A673 (cell line): ENCODE results near the gene UBALD2. TPM values are rescaled to one million over a fixed set of nuclear protein-coding genes. Genes with fewer than 3 reads are reported as not detected.

Experiments used
- BruUV-seq: library from RNA; stranded (reverse); fragments of 400-500 nt; replicated peaks from 2 replicates; lab custom pipeline; 2021; lab: Mats Ljungman, UMichigan
- CTCF ChIA-PET: fragments of 300-600 bp; sonication (Branson Sonifier 250); formaldehyde crosslinking; loops from one replicate; lab custom pipeline; 2022; ENCODE audit warnings: antibody characterized with exemption; lab: Charles Lee
- POLR2A ChIA-PET: fragments of 300-600 bp; sonication (Branson Sonifier 250); formaldehyde crosslinking; loops from one replicate; lab custom pipeline; 2022; ENCODE audit warnings: antibody characterized with exemption; ENCODE audit not compliant: low non-redundant PET; lab: Charles Lee
- DNase-seq: peaks from one replicate; pipeline ENCODE4 v3.0.0-alpha.2; 2015; ENCODE audit warnings: low spot score
- H3K27ac ChIP-seq: fragments of 200-600 bp; sonication (generic); 2 replicates; pipeline ENCODE4 v1.5.1; 2016; ENCODE audit warnings: mixed run types, low read depth, mild to moderate bottlenecking, mixed read lengths, antibody characterized with exemption, low read length; ENCODE audit not compliant: poor library complexity, severe bottlenecking
- H3K27me3 ChIP-seq: fragments of 200-600 bp; sonication (generic); replicated peaks from 2 replicates; pipeline ENCODE4 v1.6.1; 2017; ENCODE audit warnings: mixed run types, low read depth, mild to moderate bottlenecking, mixed read lengths, antibody characterized with exemption, low read length; ENCODE audit not compliant: insufficient read depth, poor library complexity
- H3K36me3 ChIP-seq: fragments of 200-600 bp; sonication (generic); 2 replicates; pipeline ENCODE4 v1.6.1; 2016; ENCODE audit warnings: mixed run types, mild to moderate bottlenecking, mixed read lengths, antibody characterized with exemption, low read length; ENCODE audit not compliant: insufficient read depth, poor library complexity, severe bottlenecking
- H3K4me1 ChIP-seq: fragments of 200-600 bp; sonication (generic); 2 replicates; pipeline ENCODE4 v1.6.1; 2017; ENCODE audit warnings: mixed run types, mild to moderate bottlenecking, mixed read lengths, antibody characterized with exemption, low read length; ENCODE audit not compliant: insufficient read depth, poor library complexity, severe bottlenecking
- H3K4me3 ChIP-seq: fragments of 200-600 bp; sonication (generic); 2 replicates; pipeline ENCODE4 v1.5.1; 2016; ENCODE audit warnings: low read depth, mixed run types, mild to moderate bottlenecking, mixed read lengths, low read length; ENCODE audit not compliant: poor library complexity, severe bottlenecking
- H3K9me3 ChIP-seq: fragments of 200-600 bp; sonication (generic); 2 replicates; pipeline ENCODE4 v1.6.1; 2016; ENCODE audit warnings: mixed run types, low read depth, mild to moderate bottlenecking, mixed read lengths, antibody characterized with exemption, low read length; ENCODE audit not compliant: poor library complexity, severe bottlenecking
- CTCF ChIP-seq: fragments of 300-800, 200-600 bp; sonication (generic); conservative IDR thresholded peaks from 2 replicates; pipeline ENCODE4 v1.5.1; 2017; ENCODE audit warnings: low read depth, mild to moderate bottlenecking, antibody characterized with exemption, low read length, moderate library complexity, mixed read lengths
- EZH2 ChIP-seq: fragments of 200-600 bp; sonication (generic); IDR thresholded peaks from 2 replicates; pipeline ENCODE4 v1.6.1; 2017; ENCODE audit warnings: borderline replicate concordance, low read depth, mild to moderate bottlenecking, mixed read lengths, antibody characterized with exemption, low read length; ENCODE audit not compliant: poor library complexity, severe bottlenecking
- intact Hi-C: fragments of 100-400 bp; cut with micrococcal nuclease; formaldehyde crosslinking; loops from one replicate; pipeline ENCODE4 v1.10.0; 2022; ENCODE audit not compliant: unreplicated experiment
- total RNA-seq: library from RNA; stranded (reverse); gene quantifications from 2 replicates; pipeline ENCODE4 v1.2.3, GENCODE V29; 2021

The UBALD2 gene
- total RNA-seq, 1 experiment from 2014 or later: 46.5 TPM

- TF ChIP-seq EZH2 (no peak), CTCF (no peak)
- Histone ChIP-seq H3K36me3 (no peaks in the 10 kb centered on the region), H3K27ac (no peak overlapping the region), H3K27me3 (no peaks in the 10 kb centered on the region), H3K4me3 (no peak overlapping the region), H3K4me1 (peaks cover 5% of the 10 kb centered on the region), H3K9me3 (no peaks in the 10 kb centered on the region)
- intact Hi-C loops: no loop called here
- CTCF ChIA-PET: no interaction called here
- POLR2A ChIA-PET: no interaction called here
- DNase-seq: no peak
- BruUV-seq: no TSS peak
These were observed 4.9 kb upstream of the UBALD2 start for GRCh38 chr17:76260220-76260619.

- Histone ChIP-seq H3K36me3 (no peaks in the 10 kb centered on the region), H3K4me1 (peaks cover 5% of the 10 kb centered on the region), H3K27ac (no peak overlapping the region), H3K4me3 (no peak overlapping the region), H3K27me3 (no peaks in the 10 kb centered on the region), H3K9me3 (no peaks in the 10 kb centered on the region)
- POLR2A ChIA-PET: no interaction called here
- intact Hi-C loops: no loop called here
- BruUV-seq: no TSS peak
- TF ChIP-seq EZH2: no peak
- TF ChIP-seq CTCF: no peak
- CTCF ChIA-PET: no interaction called here
- DNase-seq: no peak
These were observed 4.5 kb upstream of the UBALD2 start for GRCh38 chr17:76260669-76261068.

- BruUV-seq: no TSS peak
- Histone ChIP-seq H3K36me3 (no peaks in the 10 kb centered on the region), H3K27me3 (no peaks in the 10 kb centered on the region), H3K4me1 (peaks cover 5% of the 10 kb centered on the region), H3K9me3 (no peaks in the 10 kb centered on the region), H3K27ac (no peak overlapping the region), H3K4me3 (no peak overlapping the region)
- ChIA-PET POLR2A (no interaction called here), CTCF (no interaction called here)
- no peak for DNase-seq
- intact Hi-C loops: no loop called here
- TF ChIP-seq EZH2: no peak
- no peak for TF ChIP-seq CTCF
These were observed 3.5 kb upstream of the UBALD2 start for GRCh38 chr17:76261421-76262215.
